SK-N-SH (cell line): ENCODE data around the gene NMNAT2.

Experiments used
- TF ChIP-seq, protein P1 (sequence below): fragments of 200-600 bp; sonication (generic); IDR thresholded peaks from 2 replicates; pipeline ENCODE4 v1.6.1; 2017; ENCODE audit warnings: antibody characterized with exemption, mild to moderate bottlenecking, moderate library complexity
- TF ChIP-seq, protein P2 (sequence below): IDR thresholded peaks from 2 replicates; pipeline ENCODE4 v1.4.0; 2012; ENCODE audit warnings: low read depth, borderline replicate concordance

DNA sequence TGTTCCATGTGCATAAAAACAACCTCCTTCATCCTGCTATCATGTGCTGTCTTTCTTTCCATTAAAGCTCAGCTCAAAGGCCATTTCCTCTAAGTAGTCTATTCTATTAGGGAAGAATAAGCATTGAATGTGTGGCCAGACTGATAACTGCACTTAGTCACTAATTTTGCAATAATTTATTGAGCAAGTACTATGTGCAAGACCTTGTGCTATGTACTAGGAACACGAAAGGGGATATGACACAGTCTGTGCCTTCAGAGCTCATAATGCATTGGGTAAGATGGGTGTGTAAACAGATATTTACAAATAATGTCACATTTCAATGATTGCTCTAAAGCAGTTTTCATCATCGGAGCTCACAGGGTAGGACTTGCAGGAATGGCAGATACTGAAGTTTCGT, 54.2 kb downstream of the NMNAT2 start:
- TF ChIP-seq, protein P1, sequence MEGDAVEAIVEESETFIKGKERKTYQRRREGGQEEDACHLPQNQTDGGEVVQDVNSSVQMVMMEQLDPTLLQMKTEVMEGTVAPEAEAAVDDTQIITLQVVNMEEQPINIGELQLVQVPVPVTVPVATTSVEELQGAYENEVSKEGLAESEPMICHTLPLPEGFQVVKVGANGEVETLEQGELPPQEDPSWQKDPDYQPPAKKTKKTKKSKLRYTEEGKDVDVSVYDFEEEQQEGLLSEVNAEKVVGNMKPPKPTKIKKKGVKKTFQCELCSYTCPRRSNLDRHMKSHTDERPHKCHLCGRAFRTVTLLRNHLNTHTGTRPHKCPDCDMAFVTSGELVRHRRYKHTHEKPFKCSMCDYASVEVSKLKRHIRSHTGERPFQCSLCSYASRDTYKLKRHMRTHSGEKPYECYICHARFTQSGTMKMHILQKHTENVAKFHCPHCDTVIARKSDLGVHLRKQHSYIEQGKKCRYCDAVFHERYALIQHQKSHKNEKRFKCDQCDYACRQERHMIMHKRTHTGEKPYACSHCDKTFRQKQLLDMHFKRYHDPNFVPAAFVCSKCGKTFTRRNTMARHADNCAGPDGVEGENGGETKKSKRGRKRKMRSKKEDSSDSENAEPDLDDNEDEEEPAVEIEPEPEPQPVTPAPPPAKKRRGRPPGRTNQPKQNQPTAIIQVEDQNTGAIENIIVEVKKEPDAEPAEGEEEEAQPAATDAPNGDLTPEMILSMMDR, result no peak
- TF ChIP-seq, protein P2, sequence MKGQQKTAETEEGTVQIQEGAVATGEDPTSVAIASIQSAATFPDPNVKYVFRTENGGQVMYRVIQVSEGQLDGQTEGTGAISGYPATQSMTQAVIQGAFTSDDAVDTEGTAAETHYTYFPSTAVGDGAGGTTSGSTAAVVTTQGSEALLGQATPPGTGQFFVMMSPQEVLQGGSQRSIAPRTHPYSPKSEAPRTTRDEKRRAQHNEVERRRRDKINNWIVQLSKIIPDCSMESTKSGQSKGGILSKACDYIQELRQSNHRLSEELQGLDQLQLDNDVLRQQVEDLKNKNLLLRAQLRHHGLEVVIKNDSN, result no peak
